HepG2 (cell line): ENCODE results near the gene ADCY5. TPM values are rescaled to one million over a fixed set of nuclear protein-coding genes. Genes with fewer than 3 reads are reported as not detected.

Source experiments
- ATAC-seq: fragments of 200-7000 bp; cut with Tn5 transposase; 3 replicates; pipeline ENCODE4 v1.9.1; 2020; ENCODE audit warnings: mild to moderate bottlenecking, moderate library complexity
- BruUV-seq: library from RNA; stranded (reverse); fragments of 400-500 nt; replicated peaks from 2 replicates; lab custom pipeline; 2021; lab: Mats Ljungman, UMichigan
- CTCF ChIA-PET: fragments of 300-600 bp; formaldehyde crosslinking; extraction: SDS; loops from one replicate; lab custom pipeline; 2021; ENCODE audit warnings: low total read pairs, inconsistent platforms, low intra/inter-chr PET ratio; lab: Yijun Ruan, JAX
- POLR2A ChIA-PET: fragments of 350-600 bp; sonication (Branson Sonifier 250); formaldehyde crosslinking; loops from one replicate; lab custom pipeline; 2020; ENCODE audit warnings: antibody characterized with exemption, inconsistent platforms; lab: Yijun Ruan, JAX
- DNase-seq: peaks from one replicate; pipeline ENCODE4 v3.0.0-alpha.2; 2015; ENCODE audit warnings: low spot score
- FAIRE-seq: peaks from 3 replicates; lab custom pipeline; 2011; peaks lifted over from hg19 to GRCh38; lab: Jason Lieb, UNC
- H2AFZ ChIP-seq: one replicate; pipeline ENCODE4 v1.6.1; 2011; ENCODE audit warnings: low read length, inconsistent platforms
- H3K27ac ChIP-seq: fragments of 300-600 bp; 3 replicates; pipeline ENCODE4 v1.8.0; 2011; ENCODE audit warnings: mixed run types, mild to moderate bottlenecking, mixed read lengths, low read length, inconsistent platforms; ENCODE audit not compliant: insufficient read depth; ENCODE audit errors: extremely low read length
- H3K27me3 ChIP-seq, 2 experiments: fragments of 200-600 bp in 1 of 2; 2 replicates in 1 of 2; 3 replicates in 1 of 2; pipeline versions ENCODE4 v1.6.0 to v1.8.0; 2011; ENCODE audit warnings: low read length in 2 of 2, mild to moderate bottlenecking in 2 of 2, moderate library complexity in 2 of 2, inconsistent platforms in 1 of 2; ENCODE audit not compliant: insufficient read depth in 2 of 2, control insufficient read depth in 1 of 2
- H3K36me3 ChIP-seq, 2 experiments: fragments of 200-600 bp in 1 of 2; replicated peaks in 1 of 2; 2 replicates in 1 of 2; 3 replicates in 1 of 2; pipeline versions ENCODE4 v1.5.1 to v1.8.0; 2011; ENCODE audit warnings: low read length in 2 of 2, inconsistent platforms in 1 of 2; ENCODE audit not compliant: insufficient read depth in 2 of 2, control insufficient read depth in 1 of 2
- H3K4me1 ChIP-seq: 2 replicates; pipeline ENCODE4 v1.5.1; 2012; ENCODE audit warnings: low read length, inconsistent platforms; ENCODE audit not compliant: insufficient read depth
- H3K4me2 ChIP-seq: 2 replicates; pipeline ENCODE4 v1.6.0; 2011; ENCODE audit warnings: low read depth, low read length, inconsistent platforms
- H3K4me3 ChIP-seq, 3 experiments: fragments of 200-600 bp in 1 of 3; sonication (generic), shearing (Covaris generic) in 1 of 3; replicated peaks in 1 of 3; 2 replicates each; pipeline ENCODE4 v1.5.1; 2011 to 2016; ENCODE audit warnings: low read length in 3 of 3, inconsistent platforms in 2 of 3, low read depth in 2 of 3, mild to moderate bottlenecking in 2 of 3, control low read depth in 1 of 3, mixed read lengths in 1 of 3; ENCODE audit not compliant: insufficient read depth in 1 of 3
- H3K79me2 ChIP-seq: one replicate; pipeline ENCODE4 v1.6.1; 2011; ENCODE audit warnings: low read length, inconsistent platforms; ENCODE audit not compliant: insufficient read depth
- H3K9ac ChIP-seq: 2 replicates; pipeline ENCODE4 v1.6.0; 2011; ENCODE audit warnings: mild to moderate bottlenecking, low read depth, low read length, inconsistent platforms; ENCODE audit not compliant: insufficient read depth
- H3K9me3 ChIP-seq: 2 replicates; pipeline ENCODE4 v1.5.1; 2012; ENCODE audit warnings: mild to moderate bottlenecking, low read length
- H4K20me1 ChIP-seq: 2 replicates; pipeline ENCODE4 v1.6.0; 2011; ENCODE audit warnings: inconsistent platforms, mild to moderate bottlenecking, low read length, moderate library complexity; ENCODE audit not compliant: insufficient read depth
- EEA1 ChIP-seq: sonication (generic); formaldehyde crosslinking; IDR thresholded peaks from 2 replicates; pipeline ENCODE4 v1.5.1; 2020; ENCODE audit warnings: mild to moderate bottlenecking, missing genetic modification reagents, borderline replicate concordance
- HMG20B ChIP-seq: conservative IDR thresholded peaks from 2 replicates; pipeline ENCODE4 v1.6.1; 2016; ENCODE audit warnings: missing genetic modification reagents, missing compliant biosample characterization
- HNF4G ChIP-seq, 2 experiments: sonication (generic) in 1 of 2; formaldehyde crosslinking in 1 of 2; IDR thresholded peaks; 2 replicates each; pipeline versions ENCODE4 v1.4.0 to v1.6.1; 2011 to 2020; ENCODE audit warnings: borderline replicate concordance in 2 of 2, low read depth in 2 of 2, mild to moderate bottlenecking in 2 of 2, low read length in 1 of 2, missing genetic modification reagents in 1 of 2, moderate library complexity in 1 of 2
- ONECUT2 ChIP-seq: sonication (generic); formaldehyde crosslinking; IDR thresholded peaks from 2 replicates; pipeline ENCODE4 v1.4.0; 2020; ENCODE audit warnings: missing genetic modification reagents
- RARA ChIP-seq: IDR thresholded peaks from 2 replicates; pipeline ENCODE4 v1.6.1; 2016; ENCODE audit warnings: missing genetic modification reagents, missing compliant biosample characterization
- SRF ChIP-seq: IDR thresholded peaks from 2 replicates; pipeline ENCODE4 v1.6.1; 2011; ENCODE audit warnings: mild to moderate bottlenecking, low read depth, low read length, moderate library complexity
- THAP11 ChIP-seq: IDR thresholded peaks from 2 replicates; pipeline ENCODE4 v1.6.1; 2016; ENCODE audit warnings: missing biosample characterization, missing genetic modification reagents
- ZBTB42 ChIP-seq: sonication (generic); formaldehyde crosslinking; IDR thresholded peaks from 2 replicates; pipeline ENCODE4 v1.5.0; 2020; ENCODE audit warnings: mild to moderate bottlenecking, missing genetic modification reagents
- ZNF484 ChIP-seq: sonication (generic); formaldehyde crosslinking; IDR thresholded peaks from 2 replicates; pipeline ENCODE4 v1.5.1; 2020; ENCODE audit warnings: mild to moderate bottlenecking, low read depth, missing genetic modification reagents, borderline replicate concordance
- ZNF501 ChIP-seq: sonication (generic); formaldehyde crosslinking; IDR thresholded peaks from 2 replicates; pipeline ENCODE4 v1.5.1; 2020; ENCODE audit warnings: mild to moderate bottlenecking, moderate library complexity, missing genetic modification reagents
- ZNF543 ChIP-seq: sonication (generic); formaldehyde crosslinking; IDR thresholded peaks from 2 replicates; pipeline ENCODE4 v1.4.0; 2020; ENCODE audit warnings: mild to moderate bottlenecking, missing genetic modification reagents
- ZNF564 ChIP-seq: sonication (generic); formaldehyde crosslinking; IDR thresholded peaks from 2 replicates; pipeline ENCODE4 v1.8.1; 2023; ENCODE audit warnings: mild to moderate bottlenecking, missing genetic modification reagents
- ZSCAN9 ChIP-seq: IDR thresholded peaks from 2 replicates; pipeline ENCODE4 v1.6.1; 2016; ENCODE audit warnings: borderline replicate concordance
- WGBS: methylation state at CpG from one replicate; pipeline ENCODE4 v1.1.6; 2017; ENCODE audit warnings: low lambda C conversion rate; 5-methylcytosine and 5-hydroxymethylcytosine counted together
- in situ Hi-C: cut with HindIII; loops from 2 replicates; pipeline ENCODE4 v1.10.0; 2017; ENCODE audit warnings: low pct_unique_long_range_greater_than_20kb; ENCODE audit not compliant: extremely low pct_ligation_motif_present
- intact Hi-C: fragments of 100-400 bp; cut with micrococcal nuclease; formaldehyde crosslinking; loops from one replicate; pipeline ENCODE4 v1.10.0; 2022; ENCODE audit not compliant: unreplicated experiment
- polyA plus RNA-seq, 8 experiments: library from polyadenylated mRNA; depleted of rRNA in 3 of 8; stranded (reverse) in 7 of 8; unstranded in 1 of 8; fragments of >200 nt; fragmentation: Illumina TruSeq in 4 of 8; extraction: Trizol in 4 of 8; gene quantifications; 2 replicates each; pipeline versions ENCODE4 v1.2.1 to v1.2.3, GENCODE V29; 2011 to 2016; ENCODE audit warnings: low read depth in 4 of 8, missing spikeins in 1 of 8, mixed read lengths in 1 of 8; ENCODE audit not compliant: insufficient read depth in 1 of 8
- total RNA-seq, 5 experiments: library from RNA; depleted of rRNA; stranded (reverse); fragments of >200 nt; fragmentation: Illumina TruSeq; extraction: Trizol; gene quantifications; 2 replicates each; pipeline ENCODE4 v1.2.3, GENCODE V29; 2016; ENCODE audit warnings: low read depth in 1 of 5
- TF ChIP-seq, protein P1 (sequence below): sonication (generic); formaldehyde crosslinking; IDR thresholded peaks from 2 replicates; pipeline ENCODE4 v1.8.0; 2022; ENCODE audit warnings: missing genetic modification reagents, mild to moderate bottlenecking, moderate library complexity, borderline replicate concordance
- TF ChIP-seq, protein P2 (sequence below): sonication (generic); formaldehyde crosslinking; IDR thresholded peaks from 2 replicates; pipeline ENCODE4 v1.5.0; 2020; ENCODE audit warnings: missing genetic modification reagents, mild to moderate bottlenecking, borderline replicate concordance
- TF ChIP-seq, protein P3 (sequence below): sonication (generic); formaldehyde crosslinking; conservative IDR thresholded peaks from 2 replicates; pipeline ENCODE4 v1.4.0; 2020; ENCODE audit warnings: mild to moderate bottlenecking, missing genetic modification reagents, moderate library complexity
- TF ChIP-seq, protein P4 (sequence below): sonication (generic); formaldehyde crosslinking; IDR thresholded peaks from 2 replicates; pipeline ENCODE4 v1.4.0; 2020; ENCODE audit warnings: missing genetic modification reagents

ADCY5 gene
- total and polyA plus RNA-seq, 2 of the 13 experiments (the other 11 are each of a cell fraction or from before 2014, with no cell fraction given), result not detected

DNA sequence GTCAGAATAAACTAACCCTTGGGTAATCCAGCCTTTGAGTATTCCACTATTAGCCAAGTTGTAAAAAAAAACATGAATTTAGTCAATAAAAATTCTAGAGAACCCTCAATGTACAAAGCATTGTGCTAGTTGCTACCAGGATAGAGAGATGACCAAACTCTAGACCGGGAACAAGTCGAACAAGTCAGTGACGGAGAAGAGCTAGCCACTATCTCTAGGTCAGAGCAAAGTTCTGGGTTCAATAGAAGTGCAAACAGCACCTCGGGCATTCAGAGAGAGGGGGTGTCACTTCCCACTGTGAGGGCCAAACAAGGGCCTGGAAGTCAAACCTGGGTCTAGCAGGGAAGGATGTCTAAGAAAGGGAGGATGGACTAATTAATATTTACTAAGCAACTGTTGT, 2.3 kb upstream of the ADCY5 start:
- ChIA-PET CTCF (no interaction called here), POLR2A (no interaction called here)
- no TSS peak for BruUV-seq
- no peak overlapping the region for H2AFZ ChIP-seq
- H3K4me3 ChIP-seq, result no peak overlapping the region
- 2% methylated on average over 4 of the region's 4 CpGs for WGBS
- FAIRE-seq (peak; percentile 89), DNase-seq (peak; percentile 60), ATAC-seq (peak; percentile 85)
- H4K20me1 ChIP-seq, result no peaks in the 10 kb centered on the region
- no peaks in the 10 kb centered on the region for H3K79me2 ChIP-seq
- H3K9ac ChIP-seq, result no peak overlapping the region
- peaks cover 0 to 21% of the 10 kb centered on the region in 2 experiments; a peak in 3 of 5 replicates for H3K27me3 ChIP-seq
- H3K9me3 ChIP-seq, result no peaks in the 10 kb centered on the region
- H3K36me3 ChIP-seq, result no peaks in the 10 kb centered on the region
- in situ Hi-C loops, result no loop called here
- H3K27ac ChIP-seq, result no peak overlapping the region
- peak overlapping the region; percentile 21; the same call in 1 of the 2 replicates for H3K4me2 ChIP-seq
- intact Hi-C loops, result no loop called here
- H3K4me1 ChIP-seq, result peaks cover 20% of the 10 kb centered on the region
- TF ChIP-seq, protein P1, sequence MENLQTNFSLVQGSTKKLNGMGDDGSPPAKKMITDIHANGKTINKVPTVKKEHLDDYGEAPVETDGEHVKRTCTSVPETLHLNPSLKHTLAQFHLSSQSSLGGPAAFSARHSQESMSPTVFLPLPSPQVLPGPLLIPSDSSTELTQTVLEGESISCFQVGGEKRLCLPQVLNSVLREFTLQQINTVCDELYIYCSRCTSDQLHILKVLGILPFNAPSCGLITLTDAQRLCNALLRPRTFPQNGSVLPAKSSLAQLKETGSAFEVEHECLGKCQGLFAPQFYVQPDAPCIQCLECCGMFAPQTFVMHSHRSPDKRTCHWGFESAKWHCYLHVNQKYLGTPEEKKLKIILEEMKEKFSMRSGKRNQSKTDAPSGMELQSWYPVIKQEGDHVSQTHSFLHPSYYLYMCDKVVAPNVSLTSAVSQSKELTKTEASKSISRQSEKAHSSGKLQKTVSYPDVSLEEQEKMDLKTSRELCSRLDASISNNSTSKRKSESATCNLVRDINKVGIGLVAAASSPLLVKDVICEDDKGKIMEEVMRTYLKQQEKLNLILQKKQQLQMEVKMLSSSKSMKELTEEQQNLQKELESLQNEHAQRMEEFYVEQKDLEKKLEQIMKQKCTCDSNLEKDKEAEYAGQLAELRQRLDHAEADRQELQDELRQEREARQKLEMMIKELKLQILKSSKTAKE (CRISPR knock-in tag), result no peak
- TF ChIP-seq ZNF484 (CRISPR knock-in tag) (no peak), EEA1 (CRISPR knock-in tag) (no peak), THAP11 (CRISPR knock-in tag) (no peak), ZNF564 (no peak), ZNF543 (CRISPR knock-in tag) (no peak), HNF4G (IDR thresholded peaks at IDR 0.05; ENCODE audit: borderline replicate concordance, low read depth, low read length) (peak; percentile 54), HNF4G (CRISPR knock-in tag; IDR thresholded peaks at IDR 0.05; ENCODE audit: borderline replicate concordance, low read depth) (no peak), HMG20B (CRISPR knock-in tag) (no peak), RARA (CRISPR knock-in tag) (peak; percentile 42; the same call in 1 of the 2 replicates), ZNF501 (CRISPR knock-in tag) (no peak), ZBTB42 (CRISPR knock-in tag) (no peak), SRF (peak; percentile 43; the same call in 1 of the 2 replicates), ONECUT2 (no peak), ZSCAN9 (CRISPR knock-in tag) (no peak)
- TF ChIP-seq, protein P2, sequence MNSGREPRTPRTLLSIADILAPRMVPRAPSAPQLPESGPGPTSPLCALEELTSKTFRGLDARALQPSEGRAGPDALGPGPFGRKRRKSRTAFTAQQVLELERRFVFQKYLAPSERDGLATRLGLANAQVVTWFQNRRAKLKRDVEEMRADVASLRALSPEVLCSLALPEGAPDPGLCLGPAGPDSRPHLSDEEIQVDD (CRISPR knock-in tag), result no peak
- TF ChIP-seq, protein P3, sequence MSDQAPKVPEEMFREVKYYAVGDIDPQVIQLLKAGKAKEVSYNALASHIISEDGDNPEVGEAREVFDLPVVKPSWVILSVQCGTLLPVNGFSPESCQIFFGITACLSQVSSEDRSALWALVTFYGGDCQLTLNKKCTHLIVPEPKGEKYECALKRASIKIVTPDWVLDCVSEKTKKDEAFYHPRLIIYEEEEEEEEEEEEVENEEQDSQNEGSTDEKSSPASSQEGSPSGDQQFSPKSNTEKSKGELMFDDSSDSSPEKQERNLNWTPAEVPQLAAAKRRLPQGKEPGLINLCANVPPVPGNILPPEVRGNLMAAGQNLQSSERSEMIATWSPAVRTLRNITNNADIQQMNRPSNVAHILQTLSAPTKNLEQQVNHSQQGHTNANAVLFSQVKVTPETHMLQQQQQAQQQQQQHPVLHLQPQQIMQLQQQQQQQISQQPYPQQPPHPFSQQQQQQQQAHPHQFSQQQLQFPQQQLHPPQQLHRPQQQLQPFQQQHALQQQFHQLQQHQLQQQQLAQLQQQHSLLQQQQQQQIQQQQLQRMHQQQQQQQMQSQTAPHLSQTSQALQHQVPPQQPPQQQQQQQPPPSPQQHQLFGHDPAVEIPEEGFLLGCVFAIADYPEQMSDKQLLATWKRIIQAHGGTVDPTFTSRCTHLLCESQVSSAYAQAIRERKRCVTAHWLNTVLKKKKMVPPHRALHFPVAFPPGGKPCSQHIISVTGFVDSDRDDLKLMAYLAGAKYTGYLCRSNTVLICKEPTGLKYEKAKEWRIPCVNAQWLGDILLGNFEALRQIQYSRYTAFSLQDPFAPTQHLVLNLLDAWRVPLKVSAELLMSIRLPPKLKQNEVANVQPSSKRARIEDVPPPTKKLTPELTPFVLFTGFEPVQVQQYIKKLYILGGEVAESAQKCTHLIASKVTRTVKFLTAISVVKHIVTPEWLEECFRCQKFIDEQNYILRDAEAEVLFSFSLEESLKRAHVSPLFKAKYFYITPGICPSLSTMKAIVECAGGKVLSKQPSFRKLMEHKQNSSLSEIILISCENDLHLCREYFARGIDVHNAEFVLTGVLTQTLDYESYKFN (CRISPR knock-in tag), result peak; percentile 65
- TF ChIP-seq, protein P4, sequence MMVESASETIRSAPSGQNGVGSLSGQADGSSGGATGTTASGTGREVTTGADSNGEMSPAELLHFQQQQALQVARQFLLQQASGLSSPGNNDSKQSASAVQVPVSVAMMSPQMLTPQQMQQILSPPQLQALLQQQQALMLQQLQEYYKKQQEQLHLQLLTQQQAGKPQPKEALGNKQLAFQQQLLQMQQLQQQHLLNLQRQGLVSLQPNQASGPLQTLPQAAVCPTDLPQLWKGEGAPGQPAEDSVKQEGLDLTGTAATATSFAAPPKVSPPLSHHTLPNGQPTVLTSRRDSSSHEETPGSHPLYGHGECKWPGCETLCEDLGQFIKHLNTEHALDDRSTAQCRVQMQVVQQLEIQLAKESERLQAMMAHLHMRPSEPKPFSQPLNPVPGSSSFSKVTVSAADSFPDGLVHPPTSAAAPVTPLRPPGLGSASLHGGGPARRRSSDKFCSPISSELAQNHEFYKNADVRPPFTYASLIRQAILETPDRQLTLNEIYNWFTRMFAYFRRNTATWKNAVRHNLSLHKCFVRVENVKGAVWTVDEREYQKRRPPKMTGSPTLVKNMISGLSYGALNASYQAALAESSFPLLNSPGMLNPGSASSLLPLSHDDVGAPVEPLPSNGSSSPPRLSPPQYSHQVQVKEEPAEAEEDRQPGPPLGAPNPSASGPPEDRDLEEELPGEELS (CRISPR knock-in tag), result peak; percentile 29; the same call in 1 of the 2 replicates
